ENCODE data around the gene GALNT11.

DNA sequence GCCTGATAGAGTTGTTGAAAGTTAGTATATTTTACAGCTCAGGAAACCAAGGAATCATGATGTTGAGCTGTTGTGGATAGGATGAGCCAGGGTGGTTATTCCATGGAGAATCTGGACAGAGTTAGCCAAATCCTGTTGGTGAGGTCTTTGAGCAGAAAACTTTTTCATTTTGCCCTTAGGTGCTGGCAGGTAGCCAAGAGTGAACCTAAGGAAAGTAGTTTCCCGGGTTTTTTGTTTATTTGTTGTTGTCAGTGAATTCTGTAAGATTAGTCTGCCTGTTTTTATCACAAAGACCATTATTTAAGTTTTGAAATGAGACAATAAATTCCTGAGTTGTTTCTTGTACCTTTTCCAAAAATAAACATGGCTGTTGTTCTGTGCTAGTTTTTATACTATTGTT is 61.0 kb downstream of the GALNT11 start:
- TF ChIP-seq CTCF (IDR thresholded peaks at IDR 0.05; ENCODE audit: low read length) (no peak), EZH2 (IDR thresholded peaks at IDR 0.05; ENCODE audit: borderline replicate concordance, low read length) (no peak)

All from OCI-LY1 (cell line).